ENCODE data around the gene HS2ST1.

DNA sequence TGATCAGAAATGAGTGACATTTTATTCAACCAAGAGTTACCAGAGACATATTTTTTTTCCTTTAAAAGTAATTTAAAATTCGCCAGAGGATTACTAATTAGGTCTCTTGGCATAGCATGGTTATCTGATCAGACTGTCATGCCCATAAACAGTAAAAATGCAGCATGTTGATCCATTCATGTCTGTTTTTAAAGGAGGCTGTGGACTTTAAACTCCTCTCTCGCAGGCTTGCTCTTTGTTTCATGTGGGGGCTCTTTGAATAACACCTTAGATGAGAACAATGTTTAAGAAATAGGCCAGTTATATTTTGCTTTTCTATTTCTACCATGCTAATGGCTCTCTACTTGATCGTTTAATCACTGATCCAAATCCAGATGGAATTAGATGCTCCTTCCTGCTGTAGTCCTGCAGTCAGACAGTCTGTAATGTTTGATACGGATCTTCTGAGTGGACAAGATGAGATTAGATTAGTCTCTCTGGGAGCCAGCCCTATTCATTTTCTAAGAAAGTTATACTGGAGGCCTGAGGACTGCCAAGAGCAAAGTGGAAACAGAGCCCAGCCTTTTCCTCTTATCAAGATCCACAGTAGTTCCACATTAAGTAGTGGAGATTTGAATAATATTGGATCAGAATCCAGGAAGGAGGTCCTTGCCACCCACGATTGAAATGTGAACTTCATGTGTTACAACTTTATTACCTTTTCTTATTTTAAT, 197.4 kb downstream of the HS2ST1 start:
- TF ChIP-seq, protein P1, sequence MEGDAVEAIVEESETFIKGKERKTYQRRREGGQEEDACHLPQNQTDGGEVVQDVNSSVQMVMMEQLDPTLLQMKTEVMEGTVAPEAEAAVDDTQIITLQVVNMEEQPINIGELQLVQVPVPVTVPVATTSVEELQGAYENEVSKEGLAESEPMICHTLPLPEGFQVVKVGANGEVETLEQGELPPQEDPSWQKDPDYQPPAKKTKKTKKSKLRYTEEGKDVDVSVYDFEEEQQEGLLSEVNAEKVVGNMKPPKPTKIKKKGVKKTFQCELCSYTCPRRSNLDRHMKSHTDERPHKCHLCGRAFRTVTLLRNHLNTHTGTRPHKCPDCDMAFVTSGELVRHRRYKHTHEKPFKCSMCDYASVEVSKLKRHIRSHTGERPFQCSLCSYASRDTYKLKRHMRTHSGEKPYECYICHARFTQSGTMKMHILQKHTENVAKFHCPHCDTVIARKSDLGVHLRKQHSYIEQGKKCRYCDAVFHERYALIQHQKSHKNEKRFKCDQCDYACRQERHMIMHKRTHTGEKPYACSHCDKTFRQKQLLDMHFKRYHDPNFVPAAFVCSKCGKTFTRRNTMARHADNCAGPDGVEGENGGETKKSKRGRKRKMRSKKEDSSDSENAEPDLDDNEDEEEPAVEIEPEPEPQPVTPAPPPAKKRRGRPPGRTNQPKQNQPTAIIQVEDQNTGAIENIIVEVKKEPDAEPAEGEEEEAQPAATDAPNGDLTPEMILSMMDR (IDR thresholded peaks at IDR 0.05; ENCODE audit: low read depth, low read length) = no peak
- TF ChIP-seq POLR2A (IDR thresholded peaks at IDR 0.05; ENCODE audit: extremely low read depth, insufficient read length) (no peak), MYC (IDR thresholded peaks at IDR 0.05; ENCODE audit: low read depth, low read length) (no peak)
- TF ChIP-seq, protein P2, sequence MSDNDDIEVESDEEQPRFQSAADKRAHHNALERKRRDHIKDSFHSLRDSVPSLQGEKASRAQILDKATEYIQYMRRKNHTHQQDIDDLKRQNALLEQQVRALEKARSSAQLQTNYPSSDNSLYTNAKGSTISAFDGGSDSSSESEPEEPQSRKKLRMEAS (IDR thresholded peaks at IDR 0.05; ENCODE audit: low read depth, low read length) = no peak

Data from NB4 (cell line).